ENCODE measurements around the gene FXYD4. TPM values are rescaled to one million over a fixed set of nuclear protein-coding genes. Genes with fewer than 3 reads are reported as not detected.

Gene FXYD4
- polyA plus RNA-seq, 1 of the 3 experiments (the other 2 are of a cell fraction): not detected

Small RNA genes lying within 50 kb of the gene (small RNA-seq; reads per million reads assigned to genes)
- gene RNU6ATAC11P (0 reads per million in 7 experiments), gene SNORD3J (0 reads per million in 7 experiments)

Other genes with a start within 250 kb of the FXYD4 start
- gene CSGALNACT2, start 233.2 kb upstream of the FXYD4 start, polyA plus RNA-seq (2012; rRNA removed): 11.5 and 16.0 TPM in 2 replicates
- gene RASGEF1A, start 104.6 kb upstream of the FXYD4 start, polyA plus RNA-seq (2012; rRNA removed): not detected in 2 replicates
- 195 and 217 TPM in 2 replicates for gene HNRNPF, start 37.5 kb downstream of the FXYD4 start, polyA plus RNA-seq (2012; rRNA removed)
- 2.7 and 5.7 TPM in 2 replicates for gene ZNF487, start 65.5 kb downstream of the FXYD4 start, polyA plus RNA-seq (2012; rRNA removed)
- gene ZNF239, start 203.0 kb downstream of the FXYD4 start, polyA plus RNA-seq (2012; rRNA removed): 11.4 and 18.9 TPM in 2 replicates
- 3.0 and 3.9 TPM in 2 replicates for gene ZNF485, start 234.8 kb downstream of the FXYD4 start, polyA plus RNA-seq (2012; rRNA removed)